Brain microvascular endothelial cell (primary cell): Measurements from ENCODE around the gene KCTD8.

Experiments used
- DNase-seq: peaks from one replicate; pipeline ENCODE4 v3.0.0-alpha.2; 2020
- H3K27ac ChIP-seq: fragments of 250-450 bp; sonication (Bioruptor Pico); 2 replicates; pipeline ENCODE4 v1.5.1; 2020; ENCODE audit warnings: mild to moderate bottlenecking, moderate library complexity
- H3K27me3 ChIP-seq: fragments of 250-450 bp; sonication (Bioruptor Pico); replicated peaks from 2 replicates; pipeline ENCODE4 v1.5.1; 2020; ENCODE audit warnings: mild to moderate bottlenecking
- H3K36me3 ChIP-seq: fragments of 250-450 bp; sonication (Bioruptor Pico); replicated peaks from 2 replicates; pipeline ENCODE4 v1.5.1; 2020; ENCODE audit warnings: mild to moderate bottlenecking
- H3K4me3 ChIP-seq: 2 replicates; pipeline ENCODE4 v1.5.1; 2011; ENCODE audit warnings: low read depth, mild to moderate bottlenecking, control low read depth, low read length, moderate library complexity
- CTCF ChIP-seq: IDR thresholded peaks from 2 replicates; pipeline ENCODE4 v1.5.1; 2011; ENCODE audit warnings: low read depth, mild to moderate bottlenecking, moderate library complexity, low read length, control low read depth, inconsistent platforms; ENCODE audit errors: missing control alignments
- in situ Hi-C: cut with HindIII; loops from 2 replicates; pipeline ENCODE4 v1.10.0; 2017; ENCODE audit warnings: low sequenced_read_pairs, low pct_ligation_motif_present

The KCTD8 gene

GRCh38 chr4:44434247-44434646 is 14.4 kb downstream of the KCTD8 start:
- Histone ChIP-seq H3K36me3 (no peaks in the 10 kb centered on the region), H3K27me3 (no peaks in the 10 kb centered on the region), H3K27ac (no peak overlapping the region), H3K4me3 (no peak overlapping the region)
- in situ Hi-C loops: no loop called here
- no peak for TF ChIP-seq CTCF
- no peak for DNase-seq

GRCh38 chr4:44425614-44426208 is 22.9 kb downstream of the KCTD8 start:
- no peak overlapping the region for H3K4me3 ChIP-seq
- no peaks in the 10 kb centered on the region for H3K27me3 ChIP-seq
- in situ Hi-C loops: no loop called here
- TF ChIP-seq CTCF: peak; percentile 74
- DNase-seq: peak; percentile 12
- H3K36me3 ChIP-seq: no peaks in the 10 kb centered on the region
- H3K27ac ChIP-seq: no peak overlapping the region

GRCh38 chr4:44422912-44423311 is 25.7 kb downstream of the KCTD8 start:
- Histone ChIP-seq H3K36me3 (no peaks in the 10 kb centered on the region), H3K27me3 (no peaks in the 10 kb centered on the region), H3K4me3 (no peak overlapping the region), H3K27ac (no peak overlapping the region)
- no peak for DNase-seq
- TF ChIP-seq CTCF: no peak
- in situ Hi-C loops: no loop called here

- Histone ChIP-seq H3K4me3 (no peak overlapping the region), H3K36me3 (no peaks in the 10 kb centered on the region), H3K27me3 (no peaks in the 10 kb centered on the region), H3K27ac (no peak overlapping the region)
- no peak for TF ChIP-seq CTCF
- DNase-seq: no peak
- in situ Hi-C loops: no loop called here
Observed at GRCh38 chr4:44421330-44422065, 27.1 kb downstream of the KCTD8 start.

GRCh38 chr4:44415251-44415650 is 33.4 kb downstream of the KCTD8 start:
- DNase-seq: no peak
- Histone ChIP-seq H3K4me3 (no peak overlapping the region), H3K27ac (no peak overlapping the region), H3K36me3 (no peaks in the 10 kb centered on the region), H3K27me3 (no peaks in the 10 kb centered on the region)
- in situ Hi-C loops: no loop called here
- no peak for TF ChIP-seq CTCF
